Heart left ventricle (tissue), 16 donors: ENCODE results near the gene SYNDIG1. TPM values are rescaled to one million over a fixed set of nuclear protein-coding genes. Genes with fewer than 3 reads are reported as not detected.

ENCODE experiments used
- ATAC-seq, 4 donors: fragments of 200-7000 bp; cut with Tn5 transposase; one replicate each; pipeline ENCODE4 v1.9.1; 2020 to 2022; ENCODE audit warnings: moderate library complexity in 4 of 4, mild to moderate bottlenecking in 3 of 4, moderate number of reproducible peaks in 1 of 4
- DNase-seq, 5 donors: peaks; one replicate each; pipeline ENCODE4 v3.0.0-alpha.2; 2020
- H3K27ac ChIP-seq, 12 donors: fragments of 200-600 bp; sonication (generic) in 4 of 12; one replicate each; pipeline versions ENCODE4 v1.5.0 to v1.8.0; 2016 to 2022; ENCODE audit warnings: mild to moderate bottlenecking in 2 of 12
- H3K27me3 ChIP-seq, 9 donors: fragments of 200-600 bp; sonication (generic) in 2 of 9; one replicate each; pipeline versions ENCODE4 v1.5.1 to v1.8.0; 2016 to 2022; ENCODE audit warnings: mild to moderate bottlenecking in 3 of 9
- H3K36me3 ChIP-seq, 9 donors: fragments of 200-600 bp; sonication (generic) in 2 of 9; one replicate each; pipeline versions ENCODE4 v1.5.0 to v1.8.0; 2018 to 2022; ENCODE audit warnings: mild to moderate bottlenecking in 2 of 9
- H3K4me1 ChIP-seq, 12 donors: fragments of 200-600 bp; sonication (generic) in 4 of 12; one replicate each; pipeline versions ENCODE4 v1.5.0 to v1.8.0; 2016 to 2022; ENCODE audit warnings: mild to moderate bottlenecking in 3 of 12
- H3K4me3 ChIP-seq, 12 donors: fragments of 200-600 bp; sonication (generic) in 4 of 12; one replicate each; pipeline versions ENCODE4 v1.5.0 to v1.8.0; 2017 to 2022; ENCODE audit warnings: mild to moderate bottlenecking in 9 of 12, moderate library complexity in 4 of 12
- H3K9me3 ChIP-seq, 12 donors: fragments of 200-600 bp; sonication (generic) in 4 of 12; one replicate each; pipeline versions ENCODE4 v1.5.0 to v1.8.0; 2016 to 2022; ENCODE audit warnings: mild to moderate bottlenecking in 1 of 12
- POLR2A ChIP-seq, 2 donors: fragments of 450-650 bp; IDR thresholded peaks; one replicate each; pipeline ENCODE4 v1.6.1; 2017; ENCODE audit warnings: antibody characterized with exemption in 2 of 2, mild to moderate bottlenecking in 2 of 2, moderate library complexity in 2 of 2
- WGBS, 4 donors: extraction: QIAGEN DNeasy Blood & Tissue Kit in 2 of 4; methylation state at CpG; one replicate each; pipeline versions ENCODE4 v1.1.5 to v1.1.7; 2013 to 2018; 5-methylcytosine and 5-hydroxymethylcytosine counted together
- intact Hi-C, 10 donors: fragments of 100-400 bp; cut with DNase I; formaldehyde crosslinking; loops; one replicate each; pipeline versions ENCODE4 v1.11.1 to v1.14.2; 2022
- polyA plus RNA-seq, 2 donors: library from polyadenylated mRNA; stranded (reverse); fragments of 200-250 nt; gene quantifications; one replicate each; pipeline ENCODE4 v1.2.3, GENCODE V29; 2013
- total RNA-seq, 9 donors: library from RNA; depleted of rRNA in 2 of 9; stranded (reverse); fragments of >200 nt in 2 of 9; fragmentation: NEBNext Ultra II Directional in 3 of 9; extraction: Animal tissue kit (Norgen Biotek cat#: 25700) in 3 of 9; gene quantifications; one replicate each; pipeline versions ENCODE4 v1.1.0 to v1.2.4, GENCODE V29; 2016 to 2023
- TF ChIP-seq, protein P1 (sequence below), 12 donors: fragments of 200-600 bp; sonication (generic) in 4 of 12; IDR thresholded peaks; one replicate each; pipeline versions ENCODE4 v1.5.0 to v1.8.0; 2018 to 2022; ENCODE audit warnings: antibody characterized with exemption in 12 of 12, mild to moderate bottlenecking in 5 of 12
- donor health status: ischemic (EF 13 %, LVEDD 7.1; RV severe dilation, severe dysfunction).
- donor health status: healthy with polysubstance abuse.
- donor health status: DM: no; HTN: yes; CAD: no.
- donor health status: DM: no; HTN: no; CAD: no.
- donor health status: ischemic (EF 25% LVEDD 6.9; RV normal size, moderate dysfunction).
- donor health status: ischemic (EF 25% LVEDD 5.7; RV mildly dilated, moderate dysfunction).
- donor health status: healthy.
- donor health status: DM: yes; HTN: yes; CAD: no.
- donor health status: ischemic (EF 35%, LVEDD 5.7; RV mildly dilated, moderate dysfunction).
- donor health status: nonischemic (EF 11% LVEDD 7.7; RV severe dilation, severe dysfunction).
- donor health status: DM: yes; HTN: yes; CAD: no.
- donor health status: PGD.
- donor health status: ischemic (EF 29% LVEDD 5.4; RV normal size, mild dysfunction).
- donor health status: nonischemic (EF 23%, LVEDD 6.1; RV moderate dilation, normal function).

The SYNDIG1 gene
- total and polyA plus RNA-seq, 11 donors: 8.4 to 41.8 (median 23.0) TPM

DNA sequence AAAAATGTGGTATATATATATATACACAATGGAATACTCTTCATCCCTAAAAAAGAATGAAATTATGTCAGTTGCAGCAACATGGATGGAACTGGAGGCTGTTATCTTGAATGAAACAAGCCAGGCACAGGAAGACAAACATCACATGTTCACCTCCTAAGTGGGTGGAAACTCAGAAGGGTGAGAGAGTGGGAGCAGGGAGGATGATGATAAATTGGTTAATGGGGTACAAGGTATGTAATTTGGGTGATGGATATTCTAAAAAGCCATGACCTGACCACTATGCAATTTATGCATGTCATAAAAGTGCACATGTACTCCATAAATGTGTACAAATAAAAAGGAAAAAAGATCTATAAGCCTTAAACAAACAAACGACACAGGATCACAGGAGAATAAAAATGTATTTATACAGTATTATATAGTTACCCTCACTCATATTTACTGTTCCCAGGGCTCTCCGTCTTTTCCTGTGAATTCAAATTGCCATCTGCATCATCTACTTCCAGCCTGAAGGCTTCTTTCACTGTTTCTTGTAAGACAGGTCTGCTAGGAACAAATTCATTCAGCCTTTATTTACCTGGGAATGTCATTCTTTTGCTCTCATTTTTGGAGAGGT is 89.8 kb downstream of the SYNDIG1 start:
- 82 to 85% (median 83%) methylated on average over 2 of the region's 2 CpGs for WGBS, 4 donors
- intact Hi-C loops: no loop called here

DNA sequence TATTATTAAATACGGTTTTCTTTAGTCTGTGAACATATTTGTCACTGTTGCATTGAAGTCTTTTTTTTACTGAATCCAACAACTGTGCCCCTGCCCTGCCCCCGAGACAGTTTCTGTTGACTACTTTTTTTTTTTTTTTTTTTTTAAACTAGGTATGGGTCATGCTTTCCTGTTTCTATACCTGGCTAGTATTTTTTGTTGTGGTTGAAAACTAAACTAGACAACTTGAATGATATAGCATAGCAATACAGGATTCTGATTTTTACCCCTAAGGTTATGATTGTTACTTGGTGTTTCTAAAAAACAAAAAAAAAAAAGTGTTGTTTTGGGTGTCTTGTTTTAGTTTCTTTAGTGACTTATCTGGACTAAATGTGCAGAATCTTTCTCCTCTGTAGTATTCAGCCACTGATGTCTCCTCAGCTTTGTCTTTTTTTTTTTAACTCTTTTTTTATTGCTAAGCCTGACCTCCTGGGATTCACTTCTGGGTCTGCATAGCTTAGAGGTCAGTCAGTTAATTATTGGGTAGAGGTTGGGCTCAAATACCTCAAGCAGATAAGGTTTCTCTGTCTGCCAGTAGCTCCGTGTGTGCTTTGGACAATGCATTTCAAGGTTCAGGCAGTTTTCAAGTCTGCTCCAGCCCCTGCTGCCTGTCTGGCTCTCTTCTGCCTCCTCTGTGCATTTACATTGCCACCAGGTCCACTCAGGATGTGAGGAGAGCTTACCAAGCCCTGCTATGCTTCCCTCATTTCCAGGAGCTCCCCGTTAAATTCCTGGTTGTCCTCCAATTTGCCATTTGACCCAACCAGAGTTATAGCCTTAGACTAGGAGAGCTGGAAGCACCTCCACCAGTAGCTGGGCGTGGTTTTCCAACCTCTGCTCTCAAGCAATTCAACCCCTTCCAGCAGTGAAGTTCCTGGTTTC is 91.4 kb downstream of the SYNDIG1 start:
- Histone ChIP-seq H3K4me3 (no peak overlapping the region), H3K36me3 (no peaks in the 10 kb centered on the region), H3K27me3 (no peaks in the 10 kb centered on the region), H3K4me1 (peaks cover 0 to 10% (median 0%) of the 10 kb centered on the region in 12 donors), H3K9me3 (peaks cover 0 to 9% (median 0%) of the 10 kb centered on the region in 12 donors), H3K27ac (no peak overlapping the region)
- no peak for DNase-seq
- ATAC-seq: peak in 2 of 4 donors; percentile 22 to 29
- WGBS, 4 donors: 61 to 69% (median 65%) methylated on average over 5 of the region's 5 CpGs
- intact Hi-C loops: loop anchor here in 2 of 10 donors (5.0 to 10.0 kb wide), 2 partner anchors 46 to 49 kb away; no protein-coding TSS in a partner anchor
- no peak for TF ChIP-seq POLR2A (IDR thresholded peaks at IDR 0.05)
- TF ChIP-seq, protein P1, sequence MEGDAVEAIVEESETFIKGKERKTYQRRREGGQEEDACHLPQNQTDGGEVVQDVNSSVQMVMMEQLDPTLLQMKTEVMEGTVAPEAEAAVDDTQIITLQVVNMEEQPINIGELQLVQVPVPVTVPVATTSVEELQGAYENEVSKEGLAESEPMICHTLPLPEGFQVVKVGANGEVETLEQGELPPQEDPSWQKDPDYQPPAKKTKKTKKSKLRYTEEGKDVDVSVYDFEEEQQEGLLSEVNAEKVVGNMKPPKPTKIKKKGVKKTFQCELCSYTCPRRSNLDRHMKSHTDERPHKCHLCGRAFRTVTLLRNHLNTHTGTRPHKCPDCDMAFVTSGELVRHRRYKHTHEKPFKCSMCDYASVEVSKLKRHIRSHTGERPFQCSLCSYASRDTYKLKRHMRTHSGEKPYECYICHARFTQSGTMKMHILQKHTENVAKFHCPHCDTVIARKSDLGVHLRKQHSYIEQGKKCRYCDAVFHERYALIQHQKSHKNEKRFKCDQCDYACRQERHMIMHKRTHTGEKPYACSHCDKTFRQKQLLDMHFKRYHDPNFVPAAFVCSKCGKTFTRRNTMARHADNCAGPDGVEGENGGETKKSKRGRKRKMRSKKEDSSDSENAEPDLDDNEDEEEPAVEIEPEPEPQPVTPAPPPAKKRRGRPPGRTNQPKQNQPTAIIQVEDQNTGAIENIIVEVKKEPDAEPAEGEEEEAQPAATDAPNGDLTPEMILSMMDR (IDR thresholded peaks at IDR 0.05): no peak

More for the DNA sequence above, 89.8 kb downstream of the SYNDIG1 start:
- H3K27me3 ChIP-seq: no peaks in the 10 kb centered on the region
- DNase-seq (no peak), ATAC-seq (no peak)
- H3K9me3 ChIP-seq: peaks cover 0 to 9% (median 0%) of the 10 kb centered on the region in 12 donors
- H3K27ac ChIP-seq: no peak overlapping the region
- peaks cover 0 to 10% (median 0%) of the 10 kb centered on the region in 12 donors for H3K4me1 ChIP-seq
- TF ChIP-seq, protein P1 (IDR thresholded peaks at IDR 0.05): no peak
- TF ChIP-seq POLR2A (IDR thresholded peaks at IDR 0.05): no peak
- no peak overlapping the region for H3K4me3 ChIP-seq
- H3K36me3 ChIP-seq: no peaks in the 10 kb centered on the region

DNA sequence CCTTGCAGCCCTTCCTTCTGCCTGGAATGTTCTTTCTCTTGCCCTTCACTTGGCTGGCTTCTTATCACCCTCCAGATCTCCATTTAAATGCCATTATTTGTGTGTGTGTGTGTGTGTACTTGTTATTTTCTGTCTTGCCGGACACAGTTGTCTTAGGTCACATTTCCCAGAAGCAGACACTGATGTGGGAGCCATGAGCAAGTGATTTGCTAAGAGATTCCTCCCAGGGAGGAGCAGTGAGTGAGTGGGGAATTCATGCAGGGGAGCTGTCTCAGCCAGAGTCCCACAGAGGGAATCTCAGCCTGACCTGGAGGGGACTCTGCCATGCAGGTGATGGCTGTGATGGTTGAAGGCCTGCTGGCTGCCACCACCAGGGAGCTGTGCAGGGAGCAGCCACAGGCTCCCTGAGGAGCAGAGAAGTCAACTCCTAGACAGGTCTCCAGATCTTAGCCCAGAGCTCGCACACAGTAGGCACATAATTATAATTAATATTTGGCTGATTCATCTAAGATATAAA is 96.5 kb downstream of the SYNDIG1 start:
- H3K36me3 ChIP-seq: no peaks in the 10 kb centered on the region
- TF ChIP-seq POLR2A (IDR thresholded peaks at IDR 0.05): no peak
- TF ChIP-seq, protein P1 (IDR thresholded peaks at IDR 0.05): no peak
- no peak overlapping the region for H3K4me3 ChIP-seq
- H3K27me3 ChIP-seq: no peaks in the 10 kb centered on the region
- H3K4me1 ChIP-seq: peaks cover 0 to 8% (median 0%) of the 10 kb centered on the region in 12 donors
- no peak for ATAC-seq
- H3K27ac ChIP-seq: no peak overlapping the region
- H3K9me3 ChIP-seq: peaks cover 0 to 9% (median 0%) of the 10 kb centered on the region in 12 donors
- 80 to 91% (median 85%) methylated on average over 2 of the region's 2 CpGs for WGBS, 4 donors
- DNase-seq: no peak
- intact Hi-C loops: loop anchor here in 1 of 10 donors (10.0 kb wide), 1 partner anchor 51 kb away; no protein-coding TSS in a partner anchor
